ENCODE measurements around the gene MARCHF10. TPM values are rescaled to one million over a fixed set of nuclear protein-coding genes. Genes with fewer than 3 reads are reported as not detected.

The MARCHF10 gene
- total and polyA plus RNA-seq, 2 donors (not counting 3 experiments of a cell fraction or from before 2014, with no cell fraction given), result 0.11 TPM; not detected in 1

DNA sequence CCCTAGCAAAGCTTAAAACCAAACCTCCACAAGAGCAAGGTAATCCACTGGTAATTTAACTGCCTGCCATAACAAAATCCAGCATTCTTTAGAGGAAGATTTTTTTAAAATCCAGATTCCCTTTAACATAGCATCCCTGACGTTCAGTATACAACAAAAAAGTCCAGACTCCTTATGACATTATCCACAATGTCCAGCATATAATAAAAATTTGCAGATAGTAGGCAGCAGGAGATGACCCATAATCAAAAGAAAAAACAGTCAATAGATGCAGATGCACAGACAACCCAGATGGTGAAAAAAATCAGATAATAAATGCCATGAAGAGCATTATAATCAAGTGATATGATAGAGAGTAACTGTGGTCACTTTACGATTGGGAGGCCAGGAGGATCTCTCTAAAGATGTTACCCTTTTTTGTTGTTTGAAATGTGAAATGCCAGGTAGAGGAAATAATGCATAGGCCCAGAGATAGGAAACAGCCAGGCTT, 147.4 kb downstream of the MARCHF10 start:
- Histone ChIP-seq H3K36me3 (ENCODE audit: control insufficient read depth in 2 of 2, extremely low read depth in 1 of 2, insufficient read depth in 2 of 2, low read length in 2 of 2) (peaks cover 0 to under 1% of the 10 kb centered on the region in 2 experiments), H3K4me3 (replicated peaks in 1 of 3; ENCODE audit: insufficient read depth in 1 of 3, low read depth in 1 of 3, low read length in 3 of 3) (no peak overlapping the region), H2AFZ (ENCODE audit: low read depth, low read length) (no peak overlapping the region), H3K27ac (ENCODE audit: insufficient read depth, low read depth, low read length) (no peak overlapping the region), H3K27me3 (ENCODE audit: control insufficient read depth in 2 of 2, insufficient read depth in 2 of 2, low read length in 2 of 2) (no peaks in the 10 kb centered on the region), H3K79me2 (ENCODE audit: control insufficient read depth, insufficient read depth, low read length) (no peaks in the 10 kb centered on the region), H4K20me1 (replicated peaks; ENCODE audit: control insufficient read depth, extremely low read depth, insufficient read depth, low read length) (no peaks in the 10 kb centered on the region), H3K9me1 (replicated peaks; ENCODE audit: control insufficient read depth, extremely low read depth, insufficient read depth, low read length) (no peaks in the 10 kb centered on the region), H3K9me3 (replicated peaks; ENCODE audit: control insufficient read depth, insufficient read depth, low read length) (no peaks in the 10 kb centered on the region), H3K9ac (replicated peaks; ENCODE audit: extremely low read depth, insufficient read depth, low read length) (no peak overlapping the region), H3K4me1 (ENCODE audit: control insufficient read depth, extremely low read depth, insufficient read depth, low read length) (no peaks in the 10 kb centered on the region), H3K4me2 (ENCODE audit: insufficient read depth, low read length) (no peak overlapping the region)
- FAIRE-seq (no peak), DNase-seq (ENCODE audit: low read depth, low spot score) (no peak)
- intact Hi-C loops (cut with micrococcal nuclease), result no loop called here
- no peak for TF ChIP-seq EZH2 (IDR thresholded peaks at IDR 0.05; ENCODE audit: borderline replicate concordance, low read depth, low read length, severe bottlenecking)
- ChIA-PET POLR2A (no interaction called here), CTCF (no interaction called here)
- BruUV-seq (replicated peaks), result no TSS peak
- dilution Hi-C loops (cut with MboI; ENCODE audit: extremely low pct_ligation_motif_present, low sequenced_read_pairs), result no loop called here

DNA sequence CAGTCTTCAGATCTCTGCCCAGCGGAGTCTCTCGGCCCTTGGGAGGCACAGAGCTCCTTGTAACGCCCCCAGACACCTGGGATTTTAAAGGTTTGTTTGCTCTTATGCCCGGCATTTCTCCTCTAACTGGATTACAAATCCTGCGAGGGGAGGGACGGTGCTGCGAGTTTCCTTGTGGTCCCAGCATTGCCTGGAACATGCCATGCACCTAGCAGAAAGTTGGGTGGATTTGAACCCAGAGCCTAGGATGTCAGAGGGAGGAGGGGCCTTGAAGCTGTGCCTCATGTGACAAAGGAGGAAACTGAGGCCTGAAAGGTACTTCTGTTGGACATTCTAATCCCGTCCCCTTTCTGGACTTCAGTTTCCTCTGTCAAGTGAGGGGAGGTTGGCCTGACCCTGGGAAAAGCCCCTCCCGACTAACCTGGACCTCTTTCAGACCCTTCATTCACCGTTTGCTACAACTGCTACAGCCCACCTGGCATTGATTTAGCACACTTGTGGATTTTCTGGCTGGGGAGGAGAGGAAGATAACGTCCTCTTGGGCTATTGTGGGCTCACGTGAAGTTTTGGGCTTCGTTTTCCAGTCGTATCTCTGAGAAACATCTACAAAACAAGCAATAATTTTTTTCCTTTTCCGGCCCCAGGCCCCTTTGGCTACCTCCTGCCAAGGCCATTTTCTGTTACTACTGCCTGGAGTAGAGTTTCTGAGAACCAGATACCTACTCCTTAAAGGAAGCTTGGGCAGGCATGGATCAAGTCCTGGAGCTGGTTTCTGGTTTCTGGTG, 149.8 kb downstream of the MARCHF10 start:
- ChIA-PET CTCF (no interaction called here), POLR2A (no interaction called here)
- TF ChIP-seq MYC (IDR thresholded peaks at IDR 0.05; ENCODE audit: low read depth, low read length) (no peak), POLR2A (IDR thresholded peaks at IDR 0.05; ENCODE audit: low read depth, low read length) (no peak), JUN (IDR thresholded peaks at IDR 0.05; ENCODE audit: borderline replicate concordance, insufficient read depth, insufficient read length, low read depth) (no peak), POLR2AphosphoS5 (IDR thresholded peaks at IDR 0.05; ENCODE audit: insufficient read depth, low read depth, low read length) (no peak), GATA2 (IDR thresholded peaks at IDR 0.05; ENCODE audit: insufficient read depth, insufficient read length, low read depth, low read length) (no peak), FOS (IDR thresholded peaks at IDR 0.05; ENCODE audit: borderline replicate concordance, insufficient read depth, low read length) (no peak), EZH2 (IDR thresholded peaks at IDR 0.05; ENCODE audit: borderline replicate concordance, low read depth, low read length, severe bottlenecking) (no peak)
- TF ChIP-seq, protein P1, sequence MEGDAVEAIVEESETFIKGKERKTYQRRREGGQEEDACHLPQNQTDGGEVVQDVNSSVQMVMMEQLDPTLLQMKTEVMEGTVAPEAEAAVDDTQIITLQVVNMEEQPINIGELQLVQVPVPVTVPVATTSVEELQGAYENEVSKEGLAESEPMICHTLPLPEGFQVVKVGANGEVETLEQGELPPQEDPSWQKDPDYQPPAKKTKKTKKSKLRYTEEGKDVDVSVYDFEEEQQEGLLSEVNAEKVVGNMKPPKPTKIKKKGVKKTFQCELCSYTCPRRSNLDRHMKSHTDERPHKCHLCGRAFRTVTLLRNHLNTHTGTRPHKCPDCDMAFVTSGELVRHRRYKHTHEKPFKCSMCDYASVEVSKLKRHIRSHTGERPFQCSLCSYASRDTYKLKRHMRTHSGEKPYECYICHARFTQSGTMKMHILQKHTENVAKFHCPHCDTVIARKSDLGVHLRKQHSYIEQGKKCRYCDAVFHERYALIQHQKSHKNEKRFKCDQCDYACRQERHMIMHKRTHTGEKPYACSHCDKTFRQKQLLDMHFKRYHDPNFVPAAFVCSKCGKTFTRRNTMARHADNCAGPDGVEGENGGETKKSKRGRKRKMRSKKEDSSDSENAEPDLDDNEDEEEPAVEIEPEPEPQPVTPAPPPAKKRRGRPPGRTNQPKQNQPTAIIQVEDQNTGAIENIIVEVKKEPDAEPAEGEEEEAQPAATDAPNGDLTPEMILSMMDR (IDR thresholded peaks at IDR 0.05; ENCODE audit: extremely low read depth in 1 of 2, insufficient read depth in 1 of 2, low read depth in 1 of 2, low read length in 2 of 2), result no peak
- TF ChIP-seq, protein P2, sequence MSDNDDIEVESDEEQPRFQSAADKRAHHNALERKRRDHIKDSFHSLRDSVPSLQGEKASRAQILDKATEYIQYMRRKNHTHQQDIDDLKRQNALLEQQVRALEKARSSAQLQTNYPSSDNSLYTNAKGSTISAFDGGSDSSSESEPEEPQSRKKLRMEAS (IDR thresholded peaks at IDR 0.05; ENCODE audit: insufficient read depth, insufficient read length), result no peak
- Histone ChIP-seq H3K4me3 (replicated peaks in 1 of 3; ENCODE audit: insufficient read depth in 1 of 3, low read depth in 1 of 3, low read length in 3 of 3) (no peak overlapping the region), H3K4me1 (ENCODE audit: control insufficient read depth, extremely low read depth, insufficient read depth, low read length) (peaks cover 4% of the 10 kb centered on the region), H3K9me3 (replicated peaks; ENCODE audit: control insufficient read depth, insufficient read depth, low read length) (no peaks in the 10 kb centered on the region), H3K27ac (ENCODE audit: insufficient read depth, low read depth, low read length) (no peak overlapping the region), H3K4me2 (ENCODE audit: insufficient read depth, low read length) (no peak overlapping the region), H3K9ac (replicated peaks; ENCODE audit: extremely low read depth, insufficient read depth, low read length) (no peak overlapping the region), H4K20me1 (replicated peaks; ENCODE audit: control insufficient read depth, extremely low read depth, insufficient read depth, low read length) (no peaks in the 10 kb centered on the region), H3K36me3 (ENCODE audit: control insufficient read depth in 2 of 2, extremely low read depth in 1 of 2, insufficient read depth in 2 of 2, low read length in 2 of 2) (no peaks in the 10 kb centered on the region), H3K27me3 (ENCODE audit: control insufficient read depth in 2 of 2, insufficient read depth in 2 of 2, low read length in 2 of 2) (no peaks in the 10 kb centered on the region), H3K79me2 (ENCODE audit: control insufficient read depth, insufficient read depth, low read length) (no peaks in the 10 kb centered on the region), H2AFZ (ENCODE audit: low read depth, low read length) (no peak overlapping the region), H3K9me1 (replicated peaks; ENCODE audit: control insufficient read depth, extremely low read depth, insufficient read depth, low read length) (no peaks in the 10 kb centered on the region)
- DNase-seq (ENCODE audit: low read depth, low spot score), result no peak
- no TSS peak for BruUV-seq (replicated peaks)
- intact Hi-C loops (cut with micrococcal nuclease) (no loop called here), dilution Hi-C loops (cut with MboI; ENCODE audit: extremely low pct_ligation_motif_present, low sequenced_read_pairs) (no loop called here)
- FAIRE-seq, result no peak
